ENCODE results near the gene METTL26. TPM values are rescaled to one million over a fixed set of nuclear protein-coding genes. Genes with fewer than 3 reads are reported as not detected.
A peak's percentile ranks its signal among the peaks of the same experiment; 100 is the strongest.

METTL26 gene
- total and polyA plus RNA-seq, 4 donors, result 26.3 to 69.1 (median 41.4) TPM

- no peaks in the 10 kb centered on the region for H3K9me3 ChIP-seq (ENCODE audit: control insufficient read depth in 4 of 4, low read length in 3 of 4)
- H3K36me3 ChIP-seq (ENCODE audit: control insufficient read depth in 4 of 4, insufficient read depth in 3 of 4, low read depth in 1 of 4, low read length in 3 of 4), result no peaks in the 10 kb centered on the region
- peak overlapping the region in 1 of 3 donors; percentile 69 for H3K4me3 ChIP-seq (ENCODE audit: low read depth in 1 of 3, low read length in 3 of 3)
- 33% methylated on average over 25 of the region's 25 CpGs for WGBS
- no peak for DNase-seq (ENCODE audit: low spot score)
- no peak overlapping the region for H3K9ac ChIP-seq (ENCODE audit: low read depth in 1 of 2, low read length in 2 of 2)
- H3K27me3 ChIP-seq (ENCODE audit: control insufficient read depth in 4 of 4, insufficient read depth in 4 of 4, low read length in 3 of 4), result no peaks in the 10 kb centered on the region
- peak overlapping the region; percentile 86 to 89 for H3K27ac ChIP-seq (ENCODE audit: low read depth in 1 of 2, low read length in 2 of 2)
- H3K4me1 ChIP-seq (ENCODE audit: control insufficient read depth in 4 of 4, insufficient read depth in 4 of 4, low read length in 3 of 4), result peaks cover 20 to 77% (median 55%) of the 10 kb centered on the region in 4 donors
- TF ChIP-seq RXRA (IDR thresholded peaks at IDR 0.05), result peak in 1 of 2 donors; percentile 59
- peak in 1 of 2 donors; percentile 55 for TF ChIP-seq HNF4A (conservative IDR thresholded peaks at IDR 0.05)
- TF ChIP-seq YY1 (IDR thresholded peaks at IDR 0.05), result no peak
These were observed 11.2 kb upstream of the METTL26 start for GRCh38 chr16:647173-647902.

GRCh38 chr16:646679-647172, 10.6 kb upstream of the METTL26 start:
- Histone ChIP-seq H3K27me3 (ENCODE audit: control insufficient read depth in 4 of 4, insufficient read depth in 4 of 4, low read length in 3 of 4) (no peaks in the 10 kb centered on the region), H3K4me3 (ENCODE audit: low read depth in 1 of 3, low read length in 3 of 3) (peak overlapping the region in 1 of 3 donors; percentile 69), H3K36me3 (ENCODE audit: control insufficient read depth in 4 of 4, insufficient read depth in 3 of 4, low read depth in 1 of 4, low read length in 3 of 4) (peaks cover 0 to 1% (median 0%) of the 10 kb centered on the region in 4 donors), H3K4me1 (ENCODE audit: control insufficient read depth in 4 of 4, insufficient read depth in 4 of 4, low read length in 3 of 4) (peaks cover 20 to 77% (median 56%) of the 10 kb centered on the region in 4 donors), H3K9ac (ENCODE audit: low read depth in 1 of 2, low read length in 2 of 2) (peak overlapping the region in 1 of 2 donors; percentile 62), H3K9me3 (ENCODE audit: control insufficient read depth in 4 of 4, low read length in 3 of 4) (no peaks in the 10 kb centered on the region), H3K27ac (ENCODE audit: low read depth in 1 of 2, low read length in 2 of 2) (peak overlapping the region; percentile 86 to 89)
- TF ChIP-seq FOXA2 (IDR thresholded peaks at IDR 0.05) (no peak), MAX (IDR thresholded peaks at IDR 0.05) (no peak), YY1 (IDR thresholded peaks at IDR 0.05) (no peak), SP1 (IDR thresholded peaks at IDR 0.05) (no peak), ATF3 (IDR thresholded peaks at IDR 0.05) (no peak), ZBTB33 (IDR thresholded peaks at IDR 0.05) (no peak)
- WGBS, result 38% methylated on average over 22 of the region's 22 CpGs
- no peak for DNase-seq (ENCODE audit: low spot score)

GRCh38 chr16:645852-646678, 10.0 kb upstream of the METTL26 start:
- Histone ChIP-seq H3K36me3 (ENCODE audit: control insufficient read depth in 4 of 4, insufficient read depth in 3 of 4, low read depth in 1 of 4, low read length in 3 of 4) (peaks cover 0 to 1% (median 0%) of the 10 kb centered on the region in 4 donors), H3K27ac (ENCODE audit: low read depth in 1 of 2, low read length in 2 of 2) (peak overlapping the region; percentile 86 to 89), H3K9ac (ENCODE audit: low read depth in 1 of 2, low read length in 2 of 2) (peak overlapping the region in 1 of 2 donors; percentile 62), H3K4me1 (ENCODE audit: control insufficient read depth in 4 of 4, insufficient read depth in 4 of 4, low read length in 3 of 4) (peaks cover 21 to 82% (median 58%) of the 10 kb centered on the region in 4 donors), H3K9me3 (ENCODE audit: control insufficient read depth in 4 of 4, low read length in 3 of 4) (no peaks in the 10 kb centered on the region), H3K4me3 (ENCODE audit: low read depth in 1 of 3, low read length in 3 of 3) (peak overlapping the region in 1 of 3 donors; percentile 69), H3K27me3 (ENCODE audit: control insufficient read depth in 4 of 4, insufficient read depth in 4 of 4, low read length in 3 of 4) (no peaks in the 10 kb centered on the region)
- DNase-seq (ENCODE audit: low spot score), result peak; percentile 75
- TF ChIP-seq REST (IDR thresholded peaks at IDR 0.05), result no peak
- peak; percentile 73 for TF ChIP-seq SP1 (IDR thresholded peaks at IDR 0.05)
- peak; percentile 44 for TF ChIP-seq YY1 (IDR thresholded peaks at IDR 0.05)
- peak; percentile 46 to 76 for TF ChIP-seq HNF4A (conservative IDR thresholded peaks at IDR 0.05)
- TF ChIP-seq RXRA (IDR thresholded peaks at IDR 0.05), result peak; percentile 92 to 95
- TF ChIP-seq MAX (IDR thresholded peaks at IDR 0.05), result peak; percentile 34
- TF ChIP-seq TAF1 (conservative IDR thresholded peaks at IDR 0.05), result no peak
- no peak for TF ChIP-seq HNF4G (IDR thresholded peaks at IDR 0.05)
- TF ChIP-seq ZBTB33 (IDR thresholded peaks at IDR 0.05), result peak; percentile 35
- TF ChIP-seq FOXA2 (IDR thresholded peaks at IDR 0.05), result no peak
- TF ChIP-seq GABPA (IDR thresholded peaks at IDR 0.05 in 1 of 2, conservative IDR thresholded peaks at IDR 0.05 in 1 of 2), result peak in 1 of 2 donors; percentile 27
- WGBS, result 34% methylated on average over 32 of the region's 32 CpGs
